H1 (cell line): ENCODE data around the gene FGD5. TPM values are rescaled to one million over a fixed set of nuclear protein-coding genes. Genes with fewer than 3 reads are reported as not detected.

Experiments used
- CHD2 ChIP-seq: IDR thresholded peaks from 2 replicates; pipeline ENCODE4 v1.6.1; 2012; ENCODE audit warnings: low read length, improper control_type of control experiment
- CTCF ChIP-seq, 3 experiments: IDR thresholded peaks; 1 replicate in 2 of 3; 2 replicates in 1 of 3; pipeline versions ENCODE4 v1.5.1 to v1.6.1; 2011; ENCODE audit warnings: low read length in 3 of 3, mild to moderate bottlenecking in 3 of 3, inconsistent platforms in 2 of 3, low read depth in 1 of 3, moderate library complexity in 1 of 3; ENCODE audit not compliant: insufficient read depth in 1 of 3; ENCODE audit errors: control extremely low read depth in 1 of 3
- MAX ChIP-seq: IDR thresholded peaks from 2 replicates; pipeline ENCODE4 v1.6.1; 2012; ENCODE audit warnings: inconsistent platforms
- POU5F1 ChIP-seq: IDR thresholded peaks from 2 replicates; pipeline ENCODE4 v1.6.1; 2011; ENCODE audit warnings: low read depth, mild to moderate bottlenecking, low read length, moderate library complexity
- RFX5 ChIP-seq: IDR thresholded peaks from 2 replicates; pipeline ENCODE4 v1.6.1; 2011; ENCODE audit warnings: low read depth, low read length, improper control_type of control experiment, borderline replicate concordance
- SIX5 ChIP-seq: IDR thresholded peaks from 2 replicates; pipeline ENCODE4 v1.6.1; 2011; ENCODE audit warnings: mild to moderate bottlenecking, low read depth, low read length
- TAF1 ChIP-seq: IDR thresholded peaks from 2 replicates; pipeline ENCODE4 v1.6.1; 2011; ENCODE audit warnings: mild to moderate bottlenecking, low read depth, low read length
- TAF7 ChIP-seq: optimal IDR thresholded peaks from 2 replicates; pipeline ENCODE3; 2011; ENCODE audit warnings: low read depth, mild to moderate bottlenecking, inconsistent platforms, low read length, moderate library complexity, borderline replicate concordance
- YY1 ChIP-seq: IDR thresholded peaks from 2 replicates; pipeline ENCODE4 v1.6.1; 2011; ENCODE audit warnings: low read depth, mild to moderate bottlenecking, low read length
- polyA plus RNA-seq, 7 experiments: library from polyadenylated mRNA; depleted of rRNA in 3 of 7; stranded (reverse) in 5 of 7; unstranded in 2 of 7; fragments of >200 nt in 5 of 7; fragments of 200-250 nt in 2 of 7; gene quantifications; 1 replicate in 5 of 7; 2 replicates in 1 of 7; 4 replicates in 1 of 7; pipeline versions ENCODE4 v1.2.1 to v1.2.3, GENCODE V29; 2011 to 2013; ENCODE audit warnings: missing spikeins in 2 of 7, mixed read lengths in 2 of 7
- total RNA-seq: library from RNA; stranded (reverse); fragmentation: NEBNext Ultra II Directional; extraction: Animal tissue kit (Norgen Biotek cat#: 25700); gene quantifications from 2 replicates; pipeline ENCODE4 v1.2.1, GENCODE V29; 2021

Gene FGD5
- total and polyA plus RNA-seq, 2 of the 8 experiments (the other 6 are each of a cell fraction or from before 2014, with no cell fraction given) = 4.7 to 14.3 TPM

GRCh38 chr3:14771593-14772497 is 46.9 kb upstream of the FGD5 start (continued):
- TF ChIP-seq CTCF (IDR thresholded peaks at IDR 0.05; ENCODE audit: control extremely low read depth in 1 of 3, insufficient read depth in 1 of 3, low read depth in 1 of 3, low read length in 3 of 3) (no peak), YY1 (no peak), CHD2 (no peak), RFX5 (no peak), SIX5 (no peak), TAF7 (no peak), POU5F1 (no peak), TAF1 (no peak), MAX (no peak)
